ENCODE measurements around the gene STXBP4.

The STXBP4 gene

GRCh38 chr17:54976316-54976715, 7.8 kb downstream of the STXBP4 start:
- no peak for DNase-seq (ENCODE audit: low read depth)
- no peak overlapping the region for H3K4me3 ChIP-seq (ENCODE audit: low read length)
- TF ChIP-seq, protein P1, sequence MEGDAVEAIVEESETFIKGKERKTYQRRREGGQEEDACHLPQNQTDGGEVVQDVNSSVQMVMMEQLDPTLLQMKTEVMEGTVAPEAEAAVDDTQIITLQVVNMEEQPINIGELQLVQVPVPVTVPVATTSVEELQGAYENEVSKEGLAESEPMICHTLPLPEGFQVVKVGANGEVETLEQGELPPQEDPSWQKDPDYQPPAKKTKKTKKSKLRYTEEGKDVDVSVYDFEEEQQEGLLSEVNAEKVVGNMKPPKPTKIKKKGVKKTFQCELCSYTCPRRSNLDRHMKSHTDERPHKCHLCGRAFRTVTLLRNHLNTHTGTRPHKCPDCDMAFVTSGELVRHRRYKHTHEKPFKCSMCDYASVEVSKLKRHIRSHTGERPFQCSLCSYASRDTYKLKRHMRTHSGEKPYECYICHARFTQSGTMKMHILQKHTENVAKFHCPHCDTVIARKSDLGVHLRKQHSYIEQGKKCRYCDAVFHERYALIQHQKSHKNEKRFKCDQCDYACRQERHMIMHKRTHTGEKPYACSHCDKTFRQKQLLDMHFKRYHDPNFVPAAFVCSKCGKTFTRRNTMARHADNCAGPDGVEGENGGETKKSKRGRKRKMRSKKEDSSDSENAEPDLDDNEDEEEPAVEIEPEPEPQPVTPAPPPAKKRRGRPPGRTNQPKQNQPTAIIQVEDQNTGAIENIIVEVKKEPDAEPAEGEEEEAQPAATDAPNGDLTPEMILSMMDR (IDR thresholded peaks at IDR 0.05; ENCODE audit: insufficient read depth, low read depth, low read length, missing control alignments): no peak

DNA sequence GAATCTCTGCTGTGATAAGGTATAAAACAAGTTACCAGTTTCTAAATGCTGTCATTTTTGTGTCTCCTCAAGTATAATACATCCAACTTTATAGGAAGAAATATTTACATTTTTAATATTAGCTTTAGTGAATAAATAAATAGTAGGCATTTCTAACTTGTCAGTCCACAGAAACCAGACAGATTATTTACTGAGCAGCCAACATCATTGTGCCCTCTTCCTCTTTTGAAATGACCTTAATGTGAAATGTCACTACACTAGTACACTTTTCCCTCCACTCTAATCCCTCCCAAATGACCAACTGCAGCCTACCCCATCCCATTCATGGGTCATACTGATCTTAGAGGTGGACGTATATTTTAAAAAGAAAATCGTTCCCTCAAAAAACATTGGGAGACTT, 9.2 kb downstream of the STXBP4 start:
- no peak for DNase-seq (ENCODE audit: low read depth)
- TF ChIP-seq, protein P1 (IDR thresholded peaks at IDR 0.05; ENCODE audit: insufficient read depth, low read depth, low read length, missing control alignments): no peak
- no peak overlapping the region for H3K4me3 ChIP-seq (ENCODE audit: low read length)

GRCh38 chr17:54979657-54980056, 11.1 kb downstream of the STXBP4 start:
- TF ChIP-seq, protein P1 (IDR thresholded peaks at IDR 0.05; ENCODE audit: insufficient read depth, low read depth, low read length, missing control alignments): no peak
- no peak overlapping the region for H3K4me3 ChIP-seq (ENCODE audit: low read length)

GRCh38 chr17:54980375-54980774, 11.8 kb downstream of the STXBP4 start:
- no peak overlapping the region for H3K4me3 ChIP-seq (ENCODE audit: low read length)
- no peak for DNase-seq (ENCODE audit: low read depth)
- TF ChIP-seq, protein P1 (IDR thresholded peaks at IDR 0.05; ENCODE audit: insufficient read depth, low read depth, low read length, missing control alignments): no peak

More at GRCh38 chr17:54979657-54980056, 11.1 kb downstream of the STXBP4 start:
- no peak for DNase-seq (ENCODE audit: low read depth)

DNA sequence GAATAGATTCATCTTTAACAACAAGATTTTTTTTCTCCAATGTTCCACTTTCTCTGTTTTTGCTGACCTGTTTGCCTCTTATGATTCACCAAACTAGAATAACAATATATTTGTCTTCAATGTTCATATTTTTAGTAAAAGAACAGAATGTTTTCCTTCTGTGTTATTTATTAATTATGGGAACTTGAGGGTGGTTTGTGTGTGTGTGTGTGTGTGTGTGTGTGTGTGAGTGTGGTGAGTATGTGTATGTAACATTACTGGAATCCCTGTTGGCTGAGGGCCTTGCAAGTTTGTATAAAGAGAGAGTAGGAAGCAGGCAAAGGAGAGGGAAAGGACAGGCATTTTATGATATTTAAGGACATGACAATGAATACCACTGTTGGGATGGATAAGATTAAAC, 13.8 kb downstream of the STXBP4 start:
- TF ChIP-seq, protein P1 (IDR thresholded peaks at IDR 0.05; ENCODE audit: insufficient read depth, low read depth, low read length, missing control alignments): no peak
- no peak overlapping the region for H3K4me3 ChIP-seq (ENCODE audit: low read length)
- no peak for DNase-seq (ENCODE audit: low read depth)

DNA sequence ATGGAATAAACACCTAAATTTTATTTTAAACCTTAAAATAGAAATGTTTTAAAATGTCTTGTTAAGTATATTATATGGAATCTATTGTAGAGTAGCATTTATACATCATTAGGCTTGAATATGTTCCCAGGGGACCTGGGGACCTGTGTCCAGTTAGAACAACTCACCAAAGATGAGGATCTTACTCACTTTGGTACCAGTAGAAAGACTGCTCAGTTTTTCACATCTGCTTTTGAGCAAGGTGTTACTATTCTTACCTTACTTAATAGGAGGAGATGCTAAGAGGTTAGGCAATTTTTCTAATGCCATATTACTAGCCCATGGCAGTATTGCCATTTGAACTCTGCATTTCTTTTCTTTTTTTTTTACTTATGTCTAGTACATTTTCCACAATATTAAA, 14.7 kb downstream of the STXBP4 start:
- no peak for DNase-seq (ENCODE audit: low read depth)
- H3K4me3 ChIP-seq (ENCODE audit: low read length): no peak overlapping the region
- TF ChIP-seq, protein P1 (IDR thresholded peaks at IDR 0.05; ENCODE audit: insufficient read depth, low read depth, low read length, missing control alignments): no peak

DNA sequence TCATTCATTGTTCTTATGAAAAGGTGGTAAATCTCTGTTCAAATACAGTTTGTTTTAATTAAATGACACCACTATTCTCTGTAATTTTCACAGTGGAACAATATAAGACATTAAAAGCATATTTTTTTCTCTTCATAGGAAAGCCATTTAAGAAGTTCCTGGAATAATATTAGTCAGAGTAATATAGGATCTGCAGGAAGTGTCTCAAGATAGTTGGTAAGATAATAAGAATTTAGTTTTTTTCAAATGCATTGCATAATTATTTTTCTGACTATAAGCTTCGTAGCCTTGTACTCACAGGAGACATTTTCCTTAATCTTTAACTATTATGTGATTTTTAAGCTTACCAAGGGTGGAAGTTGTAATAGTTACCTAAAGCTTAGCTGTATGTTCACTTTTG, 16.9 kb downstream of the STXBP4 start:
- no peak overlapping the region for H3K4me3 ChIP-seq (ENCODE audit: low read length)
- TF ChIP-seq, protein P1 (IDR thresholded peaks at IDR 0.05; ENCODE audit: insufficient read depth, low read depth, low read length, missing control alignments): no peak
- no peak for DNase-seq (ENCODE audit: low read depth)

All from epithelial cell of esophagus (primary cell).